Karpas-422 (cell line): ENCODE data around the gene IL32. TPM values are rescaled to one million over a fixed set of nuclear protein-coding genes. Genes with fewer than 3 reads are reported as not detected.
"Not testable (repeated sequence)": the region's sequence is repeated elsewhere in the genome, so short reads cannot be mapped to it uniquely, and the experiment has no call there.

Source experiments
- DNase-seq: peaks from one replicate; pipeline ENCODE4 v3.0.0-alpha.2; 2015
- H2AFZ ChIP-seq: fragments of 200-600 bp; sonication (generic); 2 replicates; pipeline ENCODE4 v1.6.1; 2014; ENCODE audit warnings: antibody characterized with exemption, low read length, mixed read lengths
- H3K27ac ChIP-seq: fragments of 200-600 bp; sonication (generic); 2 replicates; pipeline ENCODE4 v1.5.1; 2014; ENCODE audit warnings: mild to moderate bottlenecking, low read length, moderate library complexity
- H3K27me3 ChIP-seq: fragments of 200-600 bp; sonication (generic); 2 replicates; pipeline ENCODE4 v1.6.1; 2014; ENCODE audit warnings: low read length, mixed read lengths
- H3K36me3 ChIP-seq: fragments of 200-600 bp; sonication (generic); 2 replicates; pipeline ENCODE4 v1.6.1; 2014; ENCODE audit warnings: low read length, mixed read lengths; ENCODE audit not compliant: insufficient read depth
- H3K4me1 ChIP-seq: fragments of 200-600 bp; sonication (generic); 2 replicates; pipeline ENCODE4 v1.6.1; 2014; ENCODE audit warnings: mild to moderate bottlenecking, low read length, mixed read lengths
- H3K4me2 ChIP-seq: fragments of 200-600 bp; sonication (generic); 2 replicates; pipeline ENCODE4 v1.6.1; 2014; ENCODE audit warnings: low read length, low read depth, mild to moderate bottlenecking; ENCODE audit not compliant: poor library complexity, severe bottlenecking
- H3K4me3 ChIP-seq: fragments of 200-600 bp; sonication (generic); 2 replicates; pipeline ENCODE4 v1.5.1; 2014; ENCODE audit warnings: mild to moderate bottlenecking, antibody characterized with exemption, low read length, mixed read lengths
- H3K79me2 ChIP-seq: fragments of 200-600 bp; sonication (generic); 2 replicates; pipeline ENCODE4 v1.6.1; 2014; ENCODE audit warnings: mild to moderate bottlenecking, low read length, mixed read lengths
- H3K9ac ChIP-seq: fragments of 200-600 bp; sonication (generic); 2 replicates; pipeline ENCODE4 v1.6.0; 2014; ENCODE audit warnings: low read length
- H3K9me2 ChIP-seq: fragments of 200-600 bp; sonication (generic), shearing (Covaris generic); replicated peaks from 2 replicates; pipeline ENCODE4 v1.6.0; 2014; ENCODE audit warnings: mild to moderate bottlenecking, low read length, moderate library complexity; ENCODE audit not compliant: insufficient read depth
- H3K9me3 ChIP-seq: fragments of 300-700, 200-600 bp; sonication (generic); 2 replicates; pipeline ENCODE4 v1.6.1; 2014; ENCODE audit warnings: low read length, mixed read lengths
- H4K20me1 ChIP-seq: fragments of 200-600 bp; sonication (generic); 2 replicates; pipeline ENCODE4 v1.6.1; 2014; ENCODE audit warnings: mild to moderate bottlenecking, antibody characterized with exemption, low read length, low read depth; ENCODE audit not compliant: insufficient read depth
- total RNA-seq: library from RNA; depleted of rRNA; stranded (reverse); fragments of >200 nt; shearing (Covaris generic); gene quantifications from 2 replicates; pipeline ENCODE4 v1.2.3, GENCODE V29; 2014; ENCODE audit warnings: low replicate concordance

Gene IL32
- total RNA-seq, 1 experiment from 2014 or later, result not detected

GRCh38 chr16:3075523-3075915, 10.1 kb downstream of the IL32 start:
- no peak overlapping the region; the same call in 1 of the 2 replicates for H2AFZ ChIP-seq
- H3K27me3 ChIP-seq, result no peaks in the 10 kb centered on the region
- H3K79me2 ChIP-seq, result no peaks in the 10 kb centered on the region
- DNase-seq, result no peak
- H3K4me1 ChIP-seq, result peaks cover 4% of the 10 kb centered on the region
- no peaks in the 10 kb centered on the region for H4K20me1 ChIP-seq
- H3K27ac ChIP-seq, result no peak overlapping the region
- no peak overlapping the region for H3K9ac ChIP-seq
- H3K9me3 ChIP-seq, result no peaks in the 10 kb centered on the region
- no peak overlapping the region for H3K4me2 ChIP-seq
- no peak overlapping the region for H3K4me3 ChIP-seq
- H3K9me2 ChIP-seq, result no peaks in the 10 kb centered on the region
- H3K36me3 ChIP-seq, result no peaks in the 10 kb centered on the region

GRCh38 chr16:3075946-3076345, 10.5 kb downstream of the IL32 start:
- H3K9ac ChIP-seq, DNase-seq, H4K20me1 ChIP-seq, H3K9me2 ChIP-seq, H3K27ac ChIP-seq, H3K79me2 ChIP-seq, H3K36me3 ChIP-seq, H3K4me3 ChIP-seq, H3K9me3 ChIP-seq, H3K27me3 ChIP-seq, H3K4me1 ChIP-seq, H2AFZ ChIP-seq, H3K4me2 ChIP-seq: not testable (repeated sequence)

GRCh38 chr16:3076577-3076976, 11.1 kb downstream of the IL32 start:
- H3K27ac ChIP-seq, result no peak overlapping the region
- no peak overlapping the region for H3K4me2 ChIP-seq
- H4K20me1 ChIP-seq, result no peaks in the 10 kb centered on the region
- H3K27me3 ChIP-seq, result no peaks in the 10 kb centered on the region
- no peaks in the 10 kb centered on the region for H3K79me2 ChIP-seq
- no peak for DNase-seq
- no peaks in the 10 kb centered on the region for H3K36me3 ChIP-seq
- no peak overlapping the region for H2AFZ ChIP-seq
- H3K9me2 ChIP-seq, result no peaks in the 10 kb centered on the region
- H3K4me1 ChIP-seq, result peaks cover 4% of the 10 kb centered on the region
- no peaks in the 10 kb centered on the region for H3K9me3 ChIP-seq
- no peak overlapping the region for H3K4me3 ChIP-seq
- no peak overlapping the region for H3K9ac ChIP-seq

GRCh38 chr16:3080024-3080423, 14.6 kb downstream of the IL32 start:
- H4K20me1 ChIP-seq, result no peaks in the 10 kb centered on the region
- no peak overlapping the region for H3K4me3 ChIP-seq
- no peak overlapping the region for H3K4me2 ChIP-seq
- H2AFZ ChIP-seq, result no peak overlapping the region
- no peaks in the 10 kb centered on the region for H3K79me2 ChIP-seq
- no peaks in the 10 kb centered on the region for H3K36me3 ChIP-seq
- H3K27me3 ChIP-seq, result no peaks in the 10 kb centered on the region
- H3K27ac ChIP-seq, result no peak overlapping the region
- DNase-seq, result no peak
- H3K9me2 ChIP-seq, result no peaks in the 10 kb centered on the region
- peaks cover 4% of the 10 kb centered on the region for H3K4me1 ChIP-seq
- H3K9ac ChIP-seq, result no peak overlapping the region
- no peaks in the 10 kb centered on the region for H3K9me3 ChIP-seq

GRCh38 chr16:3081957-3082356, 16.5 kb downstream of the IL32 start:
- not testable (repeated sequence) for H3K9me3 ChIP-seq, H3K4me2 ChIP-seq, DNase-seq, H3K9me2 ChIP-seq, H3K4me3 ChIP-seq, H3K27ac ChIP-seq, H3K36me3 ChIP-seq, H3K79me2 ChIP-seq, H3K4me1 ChIP-seq, H3K27me3 ChIP-seq, H2AFZ ChIP-seq, H4K20me1 ChIP-seq, H3K9ac ChIP-seq

GRCh38 chr16:3083408-3083807, 18.0 kb downstream of the IL32 start:
- H3K27ac ChIP-seq, H2AFZ ChIP-seq, H3K79me2 ChIP-seq, H3K9me3 ChIP-seq, H3K9ac ChIP-seq, DNase-seq, H4K20me1 ChIP-seq, H3K27me3 ChIP-seq, H3K9me2 ChIP-seq, H3K4me1 ChIP-seq, H3K36me3 ChIP-seq, H3K4me3 ChIP-seq, H3K4me2 ChIP-seq: not testable (repeated sequence)

GRCh38 chr16:3084491-3084890, 19.1 kb downstream of the IL32 start:
- no peak for DNase-seq
- Histone ChIP-seq H3K4me3 (no peak overlapping the region), H3K36me3 (no peaks in the 10 kb centered on the region), H3K9me2 (no peaks in the 10 kb centered on the region), H3K4me2 (no peak overlapping the region), H3K4me1 (no peaks in the 10 kb centered on the region), H2AFZ (no peak overlapping the region), H3K27me3 (no peaks in the 10 kb centered on the region), H3K9me3 (no peaks in the 10 kb centered on the region), H4K20me1 (no peaks in the 10 kb centered on the region), H3K27ac (no peak overlapping the region), H3K9ac (no peak overlapping the region), H3K79me2 (no peaks in the 10 kb centered on the region)

- Histone ChIP-seq H3K9ac (no peak overlapping the region), H3K4me3 (no peak overlapping the region), H3K27ac (no peak overlapping the region), H3K79me2 (no peaks in the 10 kb centered on the region), H2AFZ (no peak overlapping the region), H3K9me3 (no peaks in the 10 kb centered on the region), H3K36me3 (no peaks in the 10 kb centered on the region), H3K27me3 (no peaks in the 10 kb centered on the region), H3K4me2 (no peak overlapping the region), H3K4me1 (no peaks in the 10 kb centered on the region), H4K20me1 (no peaks in the 10 kb centered on the region), H3K9me2 (no peaks in the 10 kb centered on the region)
- no peak for DNase-seq
These were observed 19.7 kb downstream of the IL32 start for GRCh38 chr16:3084969-3085670.
